Tibial artery (tissue), 4 donors: Measurements from ENCODE around the gene RAB4A.

Source experiments
- DNase-seq, 2 donors: peaks; one replicate each; pipeline ENCODE4 v3.0.0-alpha.2; 2019
- H3K27ac ChIP-seq, 2 donors: fragments of 200-600 bp; sonication (generic) in 1 of 2; 1 replicate in 1 of 2; 2 replicates in 1 of 2; pipeline ENCODE4 v1.5.1; 2018 to 2019; ENCODE audit warnings: mild to moderate bottlenecking in 1 of 2
- H3K27me3 ChIP-seq, 2 donors: fragments of 200-600 bp; sonication (generic) in 1 of 2; one replicate each; pipeline versions ENCODE4 v1.5.1 to v1.6.0; 2016 to 2019
- H3K36me3 ChIP-seq, 3 donors: fragments of 200-600 bp; sonication (generic) in 2 of 3; one replicate each; pipeline ENCODE4 v1.5.1; 2016 to 2019; ENCODE audit warnings: mild to moderate bottlenecking in 2 of 3
- H3K4me1 ChIP-seq, 4 donors: fragments of 200-600 bp; sonication (generic) in 2 of 4; 1 replicate in 3 of 4; 2 replicates in 1 of 4; pipeline ENCODE4 v1.5.1; 2016 to 2019
- H3K4me3 ChIP-seq, 2 donors: fragments of 200-600 bp; sonication (generic) in 1 of 2; 1 replicate in 1 of 2; 2 replicates in 1 of 2; pipeline ENCODE4 v1.5.1; 2018 to 2019; ENCODE audit warnings: mild to moderate bottlenecking in 2 of 2
- H3K9me3 ChIP-seq, 3 donors: fragments of 200-600 bp; sonication (generic) in 1 of 3; one replicate each; pipeline ENCODE4 v1.5.1; 2016 to 2019
- intact Hi-C: fragments of 100-400 bp; cut with DNase I; formaldehyde crosslinking; loops from one replicate; pipeline ENCODE4 v1.15.0; 2023; ENCODE audit warnings: low total_unique reads
- TF ChIP-seq, protein P1 (sequence below), 2 experiments: fragments of 200-600 bp in 1 of 2; fragments of 450-650 bp in 1 of 2; IDR thresholded peaks; one replicate each; pipeline ENCODE4 v1.5.1; 2017 to 2019; ENCODE audit warnings: antibody characterized with exemption in 2 of 2, mild to moderate bottlenecking in 1 of 2, moderate library complexity in 1 of 2

The RAB4A gene, protein sequence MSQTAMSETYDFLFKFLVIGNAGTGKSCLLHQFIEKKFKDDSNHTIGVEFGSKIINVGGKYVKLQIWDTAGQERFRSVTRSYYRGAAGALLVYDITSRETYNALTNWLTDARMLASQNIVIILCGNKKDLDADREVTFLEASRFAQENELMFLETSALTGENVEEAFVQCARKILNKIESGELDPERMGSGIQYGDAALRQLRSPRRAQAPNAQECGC

DNA sequence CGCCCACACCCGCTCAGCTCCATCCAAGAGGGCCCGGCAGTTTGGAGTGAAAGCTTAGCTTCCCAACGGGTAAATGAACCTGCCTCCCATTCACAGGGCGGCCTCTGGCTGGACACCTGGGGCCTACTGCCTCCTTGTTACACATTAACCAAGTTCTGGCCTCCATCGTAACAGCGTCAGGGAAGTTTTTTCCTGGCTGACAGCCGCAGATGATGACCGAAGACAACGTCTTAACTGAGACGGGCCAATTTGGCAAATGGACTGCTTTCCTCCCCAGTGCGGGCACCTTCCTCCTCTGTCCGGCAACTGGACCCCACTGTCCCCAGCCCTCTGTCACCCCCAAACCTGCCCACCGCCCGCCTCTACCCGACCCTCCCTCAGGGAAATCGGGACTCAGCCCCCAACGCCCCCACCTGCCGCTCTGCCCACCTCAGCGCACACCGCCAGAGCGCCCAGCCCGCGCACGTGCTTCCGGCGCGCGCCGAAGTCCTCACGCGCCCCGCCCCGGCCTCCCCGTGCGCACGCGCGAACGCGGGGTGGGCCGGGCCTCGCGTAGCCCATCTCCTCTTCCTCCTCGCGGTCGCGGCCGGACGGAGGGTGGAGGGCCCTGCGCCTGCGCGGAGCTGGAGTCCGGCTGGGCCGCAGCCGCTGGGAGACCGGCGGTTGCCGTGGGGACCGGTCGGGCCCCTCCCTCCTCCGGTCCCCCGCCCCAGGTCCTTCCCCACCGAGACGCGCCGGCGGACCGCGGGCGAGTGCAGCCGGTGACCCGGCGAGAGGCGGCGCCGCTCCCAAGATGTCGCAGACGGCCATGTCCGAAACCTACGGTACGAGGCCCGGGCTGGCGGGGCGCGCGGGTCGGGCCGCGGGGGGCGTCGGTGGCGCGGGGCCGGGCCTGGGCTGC, at the start of gene RAB4A:
RAB4A (plus strand) TSS at position 565 of the 901 bp plus-strand sequence; CDS start at position 794, 229 bp downstream.
- DNase-seq = peak; percentile 69 to 88
- peaks cover 0 to 48% (median 31%) of the 10 kb centered on the region in 4 donors for H3K4me1 ChIP-seq
- no peaks in the 10 kb centered on the region for H3K9me3 ChIP-seq
- TF ChIP-seq, protein P1, sequence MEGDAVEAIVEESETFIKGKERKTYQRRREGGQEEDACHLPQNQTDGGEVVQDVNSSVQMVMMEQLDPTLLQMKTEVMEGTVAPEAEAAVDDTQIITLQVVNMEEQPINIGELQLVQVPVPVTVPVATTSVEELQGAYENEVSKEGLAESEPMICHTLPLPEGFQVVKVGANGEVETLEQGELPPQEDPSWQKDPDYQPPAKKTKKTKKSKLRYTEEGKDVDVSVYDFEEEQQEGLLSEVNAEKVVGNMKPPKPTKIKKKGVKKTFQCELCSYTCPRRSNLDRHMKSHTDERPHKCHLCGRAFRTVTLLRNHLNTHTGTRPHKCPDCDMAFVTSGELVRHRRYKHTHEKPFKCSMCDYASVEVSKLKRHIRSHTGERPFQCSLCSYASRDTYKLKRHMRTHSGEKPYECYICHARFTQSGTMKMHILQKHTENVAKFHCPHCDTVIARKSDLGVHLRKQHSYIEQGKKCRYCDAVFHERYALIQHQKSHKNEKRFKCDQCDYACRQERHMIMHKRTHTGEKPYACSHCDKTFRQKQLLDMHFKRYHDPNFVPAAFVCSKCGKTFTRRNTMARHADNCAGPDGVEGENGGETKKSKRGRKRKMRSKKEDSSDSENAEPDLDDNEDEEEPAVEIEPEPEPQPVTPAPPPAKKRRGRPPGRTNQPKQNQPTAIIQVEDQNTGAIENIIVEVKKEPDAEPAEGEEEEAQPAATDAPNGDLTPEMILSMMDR (IDR thresholded peaks at IDR 0.05) = peak in 1 of 2 experiments; percentile 8
- peak within 1 kb of the TSS; percentile 74 to 83 for H3K27ac ChIP-seq
- H3K4me3 ChIP-seq = peak within 1 kb of the TSS; percentile 73 to 85
- no peaks in the 10 kb centered on the region for H3K27me3 ChIP-seq
- no peaks in the 10 kb centered on the region for H3K36me3 ChIP-seq
- intact Hi-C loops = loop anchor here (5.0 kb wide), 1 partner anchor 72 kb away; the partner anchor contains the start of gene CCSAP

DNA sequence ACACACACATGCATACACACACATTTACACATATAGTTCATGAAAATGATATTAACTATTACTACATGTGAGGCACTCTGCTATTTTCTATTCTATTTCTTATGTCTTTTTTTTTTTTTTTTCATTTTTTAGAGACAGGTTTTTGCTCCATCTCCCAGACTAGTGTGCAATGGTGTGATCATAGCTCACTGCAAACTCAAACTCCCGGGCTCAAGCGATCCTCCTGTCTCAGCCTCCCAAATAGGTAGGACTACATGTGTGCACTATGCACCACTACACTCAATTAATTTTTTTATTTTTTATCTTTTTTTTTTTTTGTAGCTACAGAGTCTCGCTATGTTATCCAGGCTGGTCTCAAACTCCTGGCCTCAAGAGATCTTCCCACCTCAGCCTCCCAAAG, 48.8 kb upstream of the RAB4A start:
- TF ChIP-seq, protein P1 (IDR thresholded peaks at IDR 0.05) = no peak
- Histone ChIP-seq H3K27ac (peak overlapping the region; percentile 53 to 76), H3K9me3 (no peaks in the 10 kb centered on the region), H3K4me3 (no peak overlapping the region), H3K36me3 (no peaks in the 10 kb centered on the region), H3K4me1 (peaks cover 0 to 20% (median 15%) of the 10 kb centered on the region in 4 donors), H3K27me3 (no peaks in the 10 kb centered on the region)
- intact Hi-C loops = loop anchor here (10.0 kb wide), 1 partner anchor 557 kb away; no protein-coding TSS in a partner anchor
- DNase-seq = no peak

DNA sequence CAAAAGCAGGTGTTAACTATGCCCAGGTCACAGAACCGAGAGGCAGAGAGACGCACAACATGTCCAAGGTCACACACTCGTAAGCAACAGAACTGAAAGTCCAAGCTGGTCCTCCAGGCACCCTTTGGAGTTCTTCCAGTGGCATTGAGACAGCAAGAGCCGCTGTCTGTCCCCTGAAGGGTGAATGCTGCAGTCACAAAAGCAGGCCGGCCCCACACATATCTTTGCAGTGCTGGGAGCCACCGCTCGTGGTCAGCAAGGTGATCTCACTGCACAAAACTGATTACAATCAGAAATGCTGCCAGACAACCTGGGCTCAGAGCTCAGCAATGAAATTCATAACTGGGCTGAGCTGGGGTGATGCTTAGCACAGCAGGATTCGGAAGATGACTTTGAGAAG, 47.4 kb upstream of the RAB4A start:
- Histone ChIP-seq H3K27ac (no peak overlapping the region), H3K4me1 (peaks cover 0 to 31% (median 17%) of the 10 kb centered on the region in 4 donors), H3K4me3 (no peak overlapping the region), H3K9me3 (no peaks in the 10 kb centered on the region), H3K27me3 (no peaks in the 10 kb centered on the region), H3K36me3 (no peaks in the 10 kb centered on the region)
- intact Hi-C loops = loop anchor here (10.0 kb wide), 1 partner anchor 559 kb away; no protein-coding TSS in a partner anchor
- TF ChIP-seq, protein P1 (IDR thresholded peaks at IDR 0.05) = no peak
- DNase-seq = no peak

DNA sequence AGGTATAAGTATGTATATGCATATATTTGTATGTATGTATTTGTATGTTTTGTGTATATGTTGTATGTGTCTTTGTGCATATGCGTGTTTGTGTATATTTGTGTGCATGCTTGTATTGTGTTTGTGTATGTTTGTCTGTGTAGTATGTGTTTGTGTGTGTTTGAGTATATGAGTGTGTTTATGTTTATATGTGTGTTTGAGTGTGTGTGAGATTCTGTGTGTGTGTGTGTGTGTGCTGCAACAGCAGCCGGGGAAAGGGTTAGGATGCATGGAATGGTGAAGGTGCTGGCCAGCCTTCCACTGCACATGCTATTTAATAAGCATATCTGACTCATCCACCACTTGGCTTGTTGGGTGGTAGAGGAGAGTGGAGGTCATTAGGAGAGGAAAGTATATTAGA, 46.6 kb upstream of the RAB4A start:
- H3K4me3 ChIP-seq = no peak overlapping the region
- H3K27ac ChIP-seq = no peak overlapping the region
- TF ChIP-seq, protein P1 (IDR thresholded peaks at IDR 0.05) = no peak
- peaks cover 0 to 38% (median 22%) of the 10 kb centered on the region in 4 donors for H3K4me1 ChIP-seq
- no peaks in the 10 kb centered on the region for H3K27me3 ChIP-seq
- H3K36me3 ChIP-seq = no peaks in the 10 kb centered on the region
- no peaks in the 10 kb centered on the region for H3K9me3 ChIP-seq
- no peak for DNase-seq
- intact Hi-C loops = loop anchor here (10.0 kb wide), 1 partner anchor 560 kb away; no protein-coding TSS in a partner anchor

DNA sequence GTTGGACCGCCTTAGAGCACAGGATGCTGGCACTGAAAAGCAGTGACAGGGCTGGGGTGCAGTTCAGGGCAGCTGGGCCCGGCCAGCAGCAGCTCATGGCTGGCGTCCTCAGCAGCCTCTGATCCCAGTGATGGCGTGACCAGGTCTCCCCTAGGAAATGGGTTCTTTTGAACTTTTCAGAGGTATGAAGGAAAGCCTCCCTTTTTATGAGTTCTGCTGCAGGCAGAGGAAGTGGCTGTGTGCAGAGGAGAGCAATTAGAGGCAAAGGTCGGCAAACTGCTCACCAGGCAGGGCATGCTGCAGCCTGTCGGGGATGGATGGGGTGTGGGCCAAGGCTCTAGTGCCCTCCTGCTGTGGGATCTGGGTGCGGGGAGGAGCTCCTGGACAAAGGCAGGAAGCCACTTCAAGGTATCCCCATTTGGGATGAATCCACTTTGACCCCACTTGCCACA, 45.6 kb upstream of the RAB4A start:
- no peaks in the 10 kb centered on the region for H3K36me3 ChIP-seq
- H3K4me1 ChIP-seq = peaks cover 0 to 48% (median 32%) of the 10 kb centered on the region in 4 donors
- TF ChIP-seq, protein P1 (IDR thresholded peaks at IDR 0.05) = no peak
- no peak overlapping the region for H3K27ac ChIP-seq
- H3K9me3 ChIP-seq = no peaks in the 10 kb centered on the region
- DNase-seq = no peak
- no peak overlapping the region for H3K4me3 ChIP-seq
- intact Hi-C loops = loop anchor here (10.0 kb wide), 1 partner anchor 561 kb away; no protein-coding TSS in a partner anchor
- H3K27me3 ChIP-seq = no peaks in the 10 kb centered on the region
